Measurements from ENCODE around the gene GABRG3. TPM values are rescaled to one million over a fixed set of nuclear protein-coding genes. Genes with fewer than 3 reads are reported as not detected.

The GABRG3 gene
- total RNA-seq, 2 donors from 2014 or later = not detected

GRCh38 chr15:27412415-27412814 lies 441.4 kb downstream of the GABRG3 start:
- Mint-ChIP-seq H3K27ac (no peak overlapping the region), H3K9me3 (peaks cover 8 to 9% of the 10 kb centered on the region in 2 donors), H3K27me3 (ENCODE audit: low read depth) (no peaks in the 10 kb centered on the region), H3K4me1 (ENCODE audit: low read depth) (no peaks in the 10 kb centered on the region), H3K4me3 (no peak overlapping the region), H3K36me3 (ENCODE audit: insufficient read depth in 2 of 2) (peaks cover 0 to under 1% of the 10 kb centered on the region in 2 donors)
- no peak for ATAC-seq (replicated peaks in 1 of 2)
- DNase-seq = no peak

GRCh38 chr15:27414168-27414870 lies 443.3 kb downstream of the GABRG3 start:
- Mint-ChIP-seq H3K36me3 (ENCODE audit: insufficient read depth in 2 of 2) (peaks cover 0 to 1% of the 10 kb centered on the region in 2 donors), H3K4me1 (ENCODE audit: low read depth) (no peaks in the 10 kb centered on the region), H3K27ac (no peak overlapping the region), H3K9me3 (peaks cover 9 to 13% of the 10 kb centered on the region in 2 donors), H3K4me3 (no peak overlapping the region), H3K27me3 (ENCODE audit: low read depth) (no peaks in the 10 kb centered on the region)
- DNase-seq (no peak), ATAC-seq (replicated peaks in 1 of 2) (no peak)

- ATAC-seq (replicated peaks in 1 of 2) (no peak), DNase-seq (no peak)
- Mint-ChIP-seq H3K27ac (no peak overlapping the region), H3K27me3 (ENCODE audit: low read depth) (no peaks in the 10 kb centered on the region), H3K9me3 (peaks cover 9% of the 10 kb centered on the region in 2 donors), H3K4me3 (no peak overlapping the region), H3K36me3 (ENCODE audit: insufficient read depth in 2 of 2) (peaks cover 0 to 1% of the 10 kb centered on the region in 2 donors), H3K4me1 (ENCODE audit: low read depth) (no peaks in the 10 kb centered on the region)
Observed at GRCh38 chr15:27418726-27419125, 447.7 kb downstream of the GABRG3 start.

DNA sequence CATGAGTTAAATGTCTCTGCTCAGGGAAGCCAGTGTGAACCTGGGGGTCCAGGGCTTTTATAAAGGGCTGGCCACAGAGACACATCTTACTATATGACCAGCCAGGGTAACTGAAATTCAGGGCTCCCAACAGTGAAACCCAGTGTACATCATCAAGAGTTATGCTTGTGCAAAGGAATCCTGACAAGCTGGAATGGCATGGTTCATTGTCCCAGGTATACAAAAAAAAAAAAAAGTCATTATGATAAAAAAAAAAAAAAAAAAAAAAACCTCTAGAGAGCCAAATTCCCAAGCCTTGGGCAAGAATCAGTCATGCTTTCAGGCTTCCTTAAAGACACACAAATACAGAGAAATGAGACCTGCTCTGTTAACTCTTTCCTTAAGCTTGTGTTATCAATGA lies 452.0 kb downstream of the GABRG3 start:
- H3K4me3 Mint-ChIP-seq = no peak overlapping the region
- no peak for DNase-seq
- no peak for ATAC-seq (replicated peaks in 1 of 2)
- no peak overlapping the region for H3K27ac Mint-ChIP-seq
- no peaks in the 10 kb centered on the region for H3K27me3 Mint-ChIP-seq (ENCODE audit: low read depth)
- H3K4me1 Mint-ChIP-seq (ENCODE audit: low read depth) = no peaks in the 10 kb centered on the region
- peaks cover 0 to 2% of the 10 kb centered on the region in 2 donors for H3K9me3 Mint-ChIP-seq
- peaks cover 0 to 2% of the 10 kb centered on the region in 2 donors for H3K36me3 Mint-ChIP-seq (ENCODE audit: insufficient read depth in 2 of 2)

- Mint-ChIP-seq H3K4me3 (no peak overlapping the region), H3K4me1 (ENCODE audit: low read depth) (no peaks in the 10 kb centered on the region), H3K27ac (no peak overlapping the region), H3K36me3 (ENCODE audit: insufficient read depth in 2 of 2) (peaks cover 0 to 2% of the 10 kb centered on the region in 2 donors), H3K27me3 (ENCODE audit: low read depth) (no peaks in the 10 kb centered on the region), H3K9me3 (peaks cover 3% of the 10 kb centered on the region in 2 donors)
- ATAC-seq (replicated peaks in 1 of 2) (no peak), DNase-seq (no peak)
Observed at GRCh38 chr15:27426805-27427204, 455.8 kb downstream of the GABRG3 start.

GRCh38 chr15:27427276-27427675 lies 456.3 kb downstream of the GABRG3 start:
- Mint-ChIP-seq H3K4me1 (ENCODE audit: low read depth) (no peaks in the 10 kb centered on the region), H3K27ac (no peak overlapping the region), H3K4me3 (no peak overlapping the region), H3K36me3 (ENCODE audit: insufficient read depth in 2 of 2) (peaks cover 0 to 2% of the 10 kb centered on the region in 2 donors), H3K9me3 (peaks cover 3% of the 10 kb centered on the region in 2 donors), H3K27me3 (ENCODE audit: low read depth) (no peaks in the 10 kb centered on the region)
- no peak for ATAC-seq (replicated peaks in 1 of 2)
- DNase-seq = no peak

- no peaks in the 10 kb centered on the region for H3K4me1 Mint-ChIP-seq (ENCODE audit: low read depth)
- peaks cover 0 to 2% of the 10 kb centered on the region in 2 donors for H3K36me3 Mint-ChIP-seq (ENCODE audit: insufficient read depth in 2 of 2)
- no peak for DNase-seq
- H3K27ac Mint-ChIP-seq = no peak overlapping the region
- H3K4me3 Mint-ChIP-seq = no peak overlapping the region
- H3K9me3 Mint-ChIP-seq = peaks cover 7 to 8% of the 10 kb centered on the region in 2 donors
- no peak for ATAC-seq (replicated peaks in 1 of 2)
- H3K27me3 Mint-ChIP-seq (ENCODE audit: low read depth) = no peaks in the 10 kb centered on the region
Observed at GRCh38 chr15:27428151-27428550, 457.2 kb downstream of the GABRG3 start.

DNA sequence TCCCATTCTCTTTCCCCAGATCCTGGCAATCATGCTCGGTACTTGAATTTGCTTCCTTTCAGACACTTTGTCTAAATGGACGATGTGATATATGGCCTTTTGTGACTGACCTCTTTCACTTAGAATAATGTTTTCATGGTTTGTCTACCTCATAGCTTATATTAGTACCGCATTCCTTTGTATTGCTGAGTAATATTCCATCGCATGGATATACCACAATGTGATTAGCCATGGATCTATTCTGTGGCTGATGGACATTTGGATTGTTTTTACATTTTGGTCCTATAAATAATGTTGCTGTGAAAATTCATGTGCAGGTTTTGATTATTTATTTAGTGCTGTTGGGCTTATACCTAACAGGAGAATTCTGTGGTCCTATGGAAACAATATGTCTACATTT lies 458.6 kb downstream of the GABRG3 start:
- Mint-ChIP-seq H3K9me3 (peaks cover 7 to 8% of the 10 kb centered on the region in 2 donors), H3K4me1 (ENCODE audit: low read depth) (no peaks in the 10 kb centered on the region), H3K4me3 (no peak overlapping the region), H3K27ac (no peak overlapping the region), H3K27me3 (ENCODE audit: low read depth) (no peaks in the 10 kb centered on the region), H3K36me3 (ENCODE audit: insufficient read depth in 2 of 2) (peaks cover 0 to 2% of the 10 kb centered on the region in 2 donors)
- DNase-seq (no peak), ATAC-seq (replicated peaks in 1 of 2) (no peak)

GRCh38 chr15:27433604-27434003 lies 462.6 kb downstream of the GABRG3 start:
- H3K4me1 Mint-ChIP-seq (ENCODE audit: low read depth) = no peaks in the 10 kb centered on the region
- ATAC-seq (replicated peaks in 1 of 2) = no peak
- H3K9me3 Mint-ChIP-seq = peaks cover 15 to 16% of the 10 kb centered on the region in 2 donors
- H3K27me3 Mint-ChIP-seq (ENCODE audit: low read depth) = no peaks in the 10 kb centered on the region
- DNase-seq = no peak
- H3K4me3 Mint-ChIP-seq = no peak overlapping the region
- H3K36me3 Mint-ChIP-seq (ENCODE audit: insufficient read depth in 2 of 2) = no peaks in the 10 kb centered on the region
- H3K27ac Mint-ChIP-seq = no peak overlapping the region

DNA sequence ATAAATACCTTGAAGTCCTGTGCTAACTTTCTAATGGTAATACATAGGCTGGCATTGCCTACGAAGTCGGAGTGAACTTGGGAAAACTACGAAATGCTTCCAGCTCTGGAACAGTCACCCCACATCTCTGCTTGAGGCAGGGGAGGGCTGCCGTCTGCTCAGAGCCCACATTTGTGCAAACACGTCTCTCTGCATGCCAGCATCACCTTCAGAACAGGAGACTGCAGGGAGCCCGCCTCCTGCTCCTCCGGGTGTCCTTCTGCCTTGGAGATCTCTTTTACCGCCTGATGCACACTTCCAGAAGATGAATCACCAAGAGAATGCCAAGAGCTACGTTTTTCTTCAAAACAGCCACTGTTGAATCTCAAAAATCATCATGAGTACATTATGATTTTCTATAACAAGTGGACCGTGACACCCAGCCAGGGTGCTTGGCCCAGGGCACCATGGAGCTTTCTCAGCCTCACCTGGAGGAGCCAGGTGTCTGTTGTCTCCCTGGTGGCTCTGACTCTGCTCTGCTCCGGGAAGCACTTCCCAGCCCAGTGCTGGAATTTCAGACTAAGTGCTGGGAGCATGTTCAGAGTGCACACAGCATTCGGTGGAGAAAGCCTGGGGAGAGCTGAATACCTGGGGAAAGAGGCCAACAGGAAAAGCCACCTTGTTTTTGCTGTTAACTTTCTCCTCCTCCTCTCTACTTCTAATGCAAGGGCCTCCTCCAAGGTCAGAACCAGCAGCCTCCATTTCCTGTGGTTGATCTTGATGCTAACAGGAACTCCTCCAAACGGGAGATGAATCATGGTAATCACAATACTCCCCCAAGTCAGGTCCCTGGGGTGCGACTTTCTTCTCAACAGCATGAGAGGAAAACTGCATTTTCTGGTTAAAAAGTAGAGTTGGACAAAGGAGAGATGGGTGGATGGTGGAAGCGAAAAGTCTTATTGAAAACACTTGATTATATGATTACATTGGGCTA lies 467.7 kb downstream of the GABRG3 start:
- no peaks in the 10 kb centered on the region for H3K4me1 Mint-ChIP-seq (ENCODE audit: low read depth)
- no peaks in the 10 kb centered on the region for H3K36me3 Mint-ChIP-seq (ENCODE audit: insufficient read depth in 2 of 2)
- no peak overlapping the region for H3K27ac Mint-ChIP-seq
- H3K9me3 Mint-ChIP-seq = peaks cover 7 to 14% of the 10 kb centered on the region in 2 donors
- no peaks in the 10 kb centered on the region for H3K27me3 Mint-ChIP-seq (ENCODE audit: low read depth)
- no peak overlapping the region for H3K4me3 Mint-ChIP-seq
- DNase-seq (no peak), ATAC-seq (replicated peaks in 1 of 2) (no peak)

- Mint-ChIP-seq H3K9me3 (peaks cover 5 to 14% of the 10 kb centered on the region in 2 donors), H3K27me3 (ENCODE audit: low read depth) (no peaks in the 10 kb centered on the region), H3K4me1 (ENCODE audit: low read depth) (no peaks in the 10 kb centered on the region), H3K27ac (no peak overlapping the region), H3K4me3 (no peak overlapping the region), H3K36me3 (ENCODE audit: insufficient read depth in 2 of 2) (no peaks in the 10 kb centered on the region)
- DNase-seq (no peak), ATAC-seq (replicated peaks in 1 of 2) (no peak)
Observed at GRCh38 chr15:27441120-27441519, 470.1 kb downstream of the GABRG3 start.

DNA sequence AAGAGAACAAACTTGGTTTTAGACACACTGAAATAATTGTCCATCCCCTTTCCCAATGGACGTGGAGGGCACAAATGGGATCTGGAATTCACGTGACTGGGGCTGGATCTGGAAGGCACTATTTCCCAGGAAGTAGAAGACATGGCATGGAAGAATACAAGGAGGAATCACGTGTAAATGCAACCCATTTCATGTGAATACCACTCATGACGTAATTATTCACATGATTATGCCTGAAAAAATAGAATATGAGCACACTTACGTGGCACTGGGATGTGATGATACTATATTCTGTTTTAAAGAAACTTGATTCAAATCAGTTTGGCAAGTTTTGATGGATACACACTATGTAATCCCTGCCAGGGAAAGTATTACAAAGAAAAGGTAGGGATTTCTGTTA lies 477.3 kb downstream of the GABRG3 start:
- no peak for DNase-seq
- Mint-ChIP-seq H3K4me1 (ENCODE audit: low read depth) (no peaks in the 10 kb centered on the region), H3K27me3 (ENCODE audit: low read depth) (no peaks in the 10 kb centered on the region), H3K9me3 (peaks cover 4 to 13% of the 10 kb centered on the region in 2 donors), H3K4me3 (no peak overlapping the region), H3K36me3 (ENCODE audit: insufficient read depth in 2 of 2) (no peaks in the 10 kb centered on the region), H3K27ac (no peak overlapping the region)
- no peak for ATAC-seq (replicated peaks in 1 of 2)

- Mint-ChIP-seq H3K9me3 (peaks cover 4 to 13% of the 10 kb centered on the region in 2 donors), H3K36me3 (ENCODE audit: insufficient read depth in 2 of 2) (no peaks in the 10 kb centered on the region), H3K4me1 (ENCODE audit: low read depth) (no peaks in the 10 kb centered on the region), H3K27ac (no peak overlapping the region), H3K27me3 (ENCODE audit: low read depth) (no peaks in the 10 kb centered on the region), H3K4me3 (no peak overlapping the region)
- no peak for DNase-seq
- no peak for ATAC-seq (replicated peaks in 1 of 2)
Observed at GRCh38 chr15:27448986-27449385, 478.0 kb downstream of the GABRG3 start.
